ENCODE results near the gene DOCK10. TPM values are rescaled to one million over a fixed set of nuclear protein-coding genes. Genes with fewer than 3 reads are reported as not detected.

Gene DOCK10
- total and polyA plus RNA-seq, 2 donors (not counting 1 experiment from before 2014, with no cell fraction given) = 49.5 to 139 TPM

DNA sequence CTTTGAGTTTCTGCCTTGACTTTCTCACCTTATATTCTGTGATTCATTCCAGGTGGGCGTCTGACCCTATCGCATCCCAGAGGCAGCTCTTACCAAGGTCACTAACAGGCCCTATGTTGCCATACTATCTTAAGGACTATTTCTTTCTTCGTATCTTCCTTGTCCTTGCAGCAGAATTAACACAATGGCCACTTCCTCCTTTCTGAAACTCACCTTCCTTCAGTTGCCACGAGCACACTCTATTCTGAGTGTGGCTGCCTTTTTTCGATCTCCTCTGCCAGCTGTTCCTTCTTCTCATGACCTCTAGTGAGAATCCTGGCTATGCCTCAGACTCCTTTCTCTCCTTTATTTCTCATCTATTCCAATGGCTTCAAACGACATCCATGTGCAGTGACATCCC is 165.7 kb downstream of the DOCK10 start:
- CTCF ChIA-PET = interaction anchor here (1.0 to 2.0 kb wide), 4 partner anchors 51 to 126 kb away, joined by 3 to 14 read pairs (median 3); no protein-coding TSS in a partner anchor

DNA sequence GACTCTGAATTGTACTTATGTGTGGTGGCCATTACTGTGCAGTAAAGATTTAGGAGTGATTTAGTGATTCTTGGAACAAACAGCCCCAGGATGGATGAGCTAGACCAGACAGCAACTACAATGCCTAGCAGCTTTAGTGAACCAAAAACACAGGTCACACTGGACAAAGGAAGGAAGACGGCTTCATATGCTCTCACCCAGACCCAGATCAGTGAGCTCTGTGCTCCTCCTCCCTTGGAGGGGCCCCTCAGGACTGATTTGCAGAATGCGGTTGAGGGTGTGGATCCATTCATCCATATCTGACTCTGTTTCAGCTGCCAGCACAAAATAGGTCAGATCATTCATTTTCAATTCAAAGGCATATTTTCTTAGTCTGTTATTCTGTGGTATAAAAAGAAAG is 166.4 kb downstream of the DOCK10 start:
- peaks cover 5 to 66% of the 10 kb centered on the region in 2 experiments for H3K36me3 ChIP-seq (replicated peaks in 1 of 2; ENCODE audit: control extremely low read depth in 1 of 2, control insufficient read depth in 1 of 2, extremely low read depth in 1 of 2, insufficient read depth in 2 of 2, low read length in 1 of 2)
- H3K27me3 Mint-ChIP-seq = no peaks in the 10 kb centered on the region
- TF ChIP-seq, protein P1, sequence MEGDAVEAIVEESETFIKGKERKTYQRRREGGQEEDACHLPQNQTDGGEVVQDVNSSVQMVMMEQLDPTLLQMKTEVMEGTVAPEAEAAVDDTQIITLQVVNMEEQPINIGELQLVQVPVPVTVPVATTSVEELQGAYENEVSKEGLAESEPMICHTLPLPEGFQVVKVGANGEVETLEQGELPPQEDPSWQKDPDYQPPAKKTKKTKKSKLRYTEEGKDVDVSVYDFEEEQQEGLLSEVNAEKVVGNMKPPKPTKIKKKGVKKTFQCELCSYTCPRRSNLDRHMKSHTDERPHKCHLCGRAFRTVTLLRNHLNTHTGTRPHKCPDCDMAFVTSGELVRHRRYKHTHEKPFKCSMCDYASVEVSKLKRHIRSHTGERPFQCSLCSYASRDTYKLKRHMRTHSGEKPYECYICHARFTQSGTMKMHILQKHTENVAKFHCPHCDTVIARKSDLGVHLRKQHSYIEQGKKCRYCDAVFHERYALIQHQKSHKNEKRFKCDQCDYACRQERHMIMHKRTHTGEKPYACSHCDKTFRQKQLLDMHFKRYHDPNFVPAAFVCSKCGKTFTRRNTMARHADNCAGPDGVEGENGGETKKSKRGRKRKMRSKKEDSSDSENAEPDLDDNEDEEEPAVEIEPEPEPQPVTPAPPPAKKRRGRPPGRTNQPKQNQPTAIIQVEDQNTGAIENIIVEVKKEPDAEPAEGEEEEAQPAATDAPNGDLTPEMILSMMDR (IDR thresholded peaks at IDR 0.05) = no peak
- no peak for TF ChIP-seq EZH2 (IDR thresholded peaks at IDR 0.05; ENCODE audit: borderline replicate concordance, insufficient read depth, low read depth, low read length, poor library complexity, severe bottlenecking)
- H3K9me3 Mint-ChIP-seq (ENCODE audit: insufficient read depth) = no peaks in the 10 kb centered on the region
- H3K4me2 ChIP-seq (replicated peaks; ENCODE audit: low read depth, low read length, poor library complexity, severe bottlenecking) = peak overlapping the region; percentile 48
- peaks cover 29% of the 10 kb centered on the region for H3K4me1 Mint-ChIP-seq
- H3K4me1 ChIP-seq (ENCODE audit: control insufficient read depth in 2 of 2, insufficient read depth in 2 of 2, low read length in 2 of 2) = peaks cover 28 to 29% of the 10 kb centered on the region in 2 donors
- peak; percentile 28 for ATAC-seq (ENCODE audit: low read depth)
- H3K79me2 ChIP-seq (ENCODE audit: control insufficient read depth, insufficient read depth, low read length) = peaks cover 7% of the 10 kb centered on the region
- ChIA-PET POLR2A (no interaction called here), CTCF (interaction anchor here (1.0 to 2.0 kb wide), 4 partner anchors 51 to 126 kb away, joined by 3 to 14 read pairs (median 3); no protein-coding TSS in a partner anchor)
- peak overlapping the region; percentile 77 for H3K27ac Mint-ChIP-seq
- H3K4me3 ChIP-seq (ENCODE audit: control extremely low read depth in 1 of 5, extremely low read depth in 1 of 5, insufficient read depth in 1 of 5, low read depth in 2 of 5, low read length in 4 of 5) = no peak overlapping the region
- H4K20me1 ChIP-seq (ENCODE audit: control insufficient read depth, insufficient read depth, low read length, poor library complexity, severe bottlenecking) = no peaks in the 10 kb centered on the region
- H3K9ac ChIP-seq (ENCODE audit: low read length) = no peak overlapping the region
- H3K27me3 ChIP-seq (replicated peaks in 1 of 4; ENCODE audit: control extremely low read depth in 1 of 4, control insufficient read depth in 3 of 4, insufficient read depth in 4 of 4, low read length in 3 of 4) = no peaks in the 10 kb centered on the region
- intact Hi-C loops (cut with micrococcal nuclease) = loop anchor here (1.0 to 5.0 kb wide), 3 partner anchors 10 to 127 kb away; no protein-coding TSS in a partner anchor
- DNase-seq = peak; percentile 17
- H3K27ac ChIP-seq (ENCODE audit: low read length in 2 of 2) = peak overlapping the region; percentile 39 to 61
- no peak overlapping the region for H2AFZ ChIP-seq (ENCODE audit: insufficient read depth, low read depth, low read length, poor library complexity, severe bottlenecking)
- no peaks in the 10 kb centered on the region for H3K9me3 ChIP-seq (ENCODE audit: control extremely low read depth in 1 of 3, control insufficient read depth in 2 of 3, insufficient read depth in 1 of 3, low read length in 2 of 3)
- WGBS (ENCODE audit: insufficient coverage) = 60% methylated on average over 1 of the region's 2 CpGs
- peak overlapping the region; percentile 65 for H3K4me3 Mint-ChIP-seq

More for the DNA sequence above, 165.7 kb downstream of the DOCK10 start:
- intact Hi-C loops (cut with micrococcal nuclease) = loop anchor here (1.0 to 5.0 kb wide), 3 partner anchors 10 to 126 kb away; no protein-coding TSS in a partner anchor
- H3K4me3 Mint-ChIP-seq = peak overlapping the region; percentile 30
- Histone ChIP-seq H2AFZ (ENCODE audit: insufficient read depth, low read depth, low read length, poor library complexity, severe bottlenecking) (peak overlapping the region; percentile 6), H3K9ac (ENCODE audit: low read length) (no peak overlapping the region), H3K4me1 (ENCODE audit: control insufficient read depth in 2 of 2, insufficient read depth in 2 of 2, low read length in 2 of 2) (peaks cover 28 to 29% of the 10 kb centered on the region in 2 donors), H3K4me2 (replicated peaks; ENCODE audit: low read depth, low read length, poor library complexity, severe bottlenecking) (peak overlapping the region; percentile 48), H3K36me3 (replicated peaks in 1 of 2; ENCODE audit: control extremely low read depth in 1 of 2, control insufficient read depth in 1 of 2, extremely low read depth in 1 of 2, insufficient read depth in 2 of 2, low read length in 1 of 2) (peaks cover 5 to 66% of the 10 kb centered on the region in 2 experiments), H3K27ac (ENCODE audit: low read length in 2 of 2) (peak overlapping the region; percentile 39 to 61), H3K27me3 (replicated peaks in 1 of 4; ENCODE audit: control extremely low read depth in 1 of 4, control insufficient read depth in 3 of 4, insufficient read depth in 4 of 4, low read length in 3 of 4) (no peaks in the 10 kb centered on the region), H3K4me3 (ENCODE audit: control extremely low read depth in 1 of 5, extremely low read depth in 1 of 5, insufficient read depth in 1 of 5, low read depth in 2 of 5, low read length in 4 of 5) (no peak overlapping the region), H4K20me1 (ENCODE audit: control insufficient read depth, insufficient read depth, low read length, poor library complexity, severe bottlenecking) (no peaks in the 10 kb centered on the region), H3K79me2 (ENCODE audit: control insufficient read depth, insufficient read depth, low read length) (peaks cover 7% of the 10 kb centered on the region), H3K9me3 (ENCODE audit: control extremely low read depth in 1 of 3, control insufficient read depth in 2 of 3, insufficient read depth in 1 of 3, low read length in 2 of 3) (no peaks in the 10 kb centered on the region)
- WGBS (ENCODE audit: insufficient coverage) = 42% methylated on average over 4 of the region's 6 CpGs
- DNase-seq = peak; percentile 38
- no peaks in the 10 kb centered on the region for H3K9me3 Mint-ChIP-seq (ENCODE audit: insufficient read depth)
- POLR2A ChIA-PET = interaction anchor here (1.0 kb wide), 1 partner anchor 124 kb away, joined by 3 read pairs; no protein-coding TSS in a partner anchor
- peaks cover 29% of the 10 kb centered on the region for H3K4me1 Mint-ChIP-seq
- ATAC-seq (ENCODE audit: low read depth) = peak; percentile 53
- peak overlapping the region; percentile 77 for H3K27ac Mint-ChIP-seq
- TF ChIP-seq EZH2 (IDR thresholded peaks at IDR 0.05; ENCODE audit: borderline replicate concordance, insufficient read depth, low read depth, low read length, poor library complexity, severe bottlenecking) = no peak
- TF ChIP-seq, protein P1 (IDR thresholded peaks at IDR 0.05) = no peak
- no peaks in the 10 kb centered on the region for H3K27me3 Mint-ChIP-seq
